BLaER1 treated with 17β-estradiol and CSF1 and Interleukin-3, amounts not matched to agents 10 nM and 100 nM (cell line): Measurements from ENCODE around the gene TSPAN14.

ENCODE experiments used
- H3K27ac ChIP-seq, 11 experiments: shearing (Covaris generic); formaldehyde crosslinking; 2 replicates each; pipeline ENCODE4 v1.8.1; 2022
- H3K27me3 ChIP-seq, 11 experiments: shearing (Covaris generic); formaldehyde crosslinking; 2 replicates each; pipeline ENCODE4 v1.8.1; 2022
- H3K36me3 ChIP-seq, 11 experiments: shearing (Covaris generic); formaldehyde crosslinking; 2 replicates each; pipeline ENCODE4 v1.8.1; 2022
- H3K4me1 ChIP-seq, 10 experiments: shearing (Covaris generic); formaldehyde crosslinking; 2 replicates each; pipeline ENCODE4 v1.8.1; 2022
- H3K4me2 ChIP-seq, 11 experiments: shearing (Covaris generic); formaldehyde crosslinking; 2 replicates each; pipeline ENCODE4 v1.8.1; 2022
- H3K4me3 ChIP-seq, 10 experiments: shearing (Covaris generic); formaldehyde crosslinking; 2 replicates each; pipeline ENCODE4 v1.8.1; 2022
- H3K9ac ChIP-seq, 11 experiments: shearing (Covaris generic); formaldehyde crosslinking; 2 replicates each; pipeline ENCODE4 v1.8.1; 2022
- H3K9me3 ChIP-seq, 11 experiments: shearing (Covaris generic); formaldehyde crosslinking; replicated peaks in 1 of 11; 2 replicates each; pipeline ENCODE4 v1.8.1; 2022
- H4K20me1 ChIP-seq, 11 experiments: shearing (Covaris generic); formaldehyde crosslinking; 2 replicates each; pipeline ENCODE4 v1.8.1; 2022
- Cebpa-rat ChIP-seq, 11 experiments: shearing (Covaris generic); IDR thresholded peaks; 2 replicates each; pipeline ENCODE4 v1.8.1; 2022

The TSPAN14 gene

GRCh38 chr10:80581469-80581835, 127.3 kb downstream of the TSPAN14 start:
- Histone ChIP-seq H3K4me2 (peak overlapping the region in 9 of 11 experiments; percentile 18 to 87 (median 72); a peak in 14 of 22 replicates), H3K27ac (no peak overlapping the region), H3K27me3 (no peaks in the 10 kb centered on the region), H3K9me3 (peaks cover 8 to 27% (median 18%) of the 10 kb centered on the region in 11 experiments), H4K20me1 (no peaks in the 10 kb centered on the region), H3K4me3 (no peak overlapping the region), H3K4me1 (peaks cover 31 to 59% (median 44%) of the 10 kb centered on the region in 10 experiments), H3K36me3 (peaks cover 0 to 70% (median 10%) of the 10 kb centered on the region in 11 experiments; a peak in 15 of 22 replicates), H3K9ac (no peak overlapping the region)
- TF ChIP-seq Cebpa-rat (IDR thresholded peaks at IDR 0.05), result no peak

- H3K36me3 ChIP-seq, result peaks cover 0 to 71% (median 9%) of the 10 kb centered on the region in 11 experiments; a peak in 16 of 22 replicates
- H4K20me1 ChIP-seq, result no peaks in the 10 kb centered on the region
- no peak for TF ChIP-seq Cebpa-rat (IDR thresholded peaks at IDR 0.05)
- H3K27ac ChIP-seq, result no peak overlapping the region
- H3K9me3 ChIP-seq, result peaks cover 5 to 27% (median 18%) of the 10 kb centered on the region in 11 experiments
- no peaks in the 10 kb centered on the region for H3K27me3 ChIP-seq
- H3K4me2 ChIP-seq, result peak overlapping the region in 4 of 11 experiments; percentile 6 to 28 (median 12); a peak in 5 of 22 replicates
- H3K4me1 ChIP-seq, result peaks cover 31 to 59% (median 44%) of the 10 kb centered on the region in 10 experiments
- H3K9ac ChIP-seq, result no peak overlapping the region
- no peak overlapping the region for H3K4me3 ChIP-seq
Measured at GRCh38 chr10:80582286-80582960, 128.3 kb downstream of the TSPAN14 start.
